Fibroblast of lung (primary cell): ENCODE results near the gene PRSS23. TPM values are rescaled to one million over a fixed set of nuclear protein-coding genes. Genes with fewer than 3 reads are reported as not detected.

Source experiments
- DNase-seq, 2 donors: peaks; one replicate each; pipeline versions ENCODE4 v3.0.0 to v3.0.0-alpha.2; 2010; ENCODE audit warnings: low read depth in 2 of 2
- H2AFZ ChIP-seq: 2 replicates; pipeline ENCODE4 v1.5.1; 2012; ENCODE audit warnings: low read length, control low read depth, inconsistent platforms
- H3K27ac ChIP-seq: 2 replicates; pipeline ENCODE4 v1.5.1; 2011; ENCODE audit warnings: low read length, control low read depth; ENCODE audit not compliant: insufficient read depth
- H3K27me3 ChIP-seq: 2 replicates; pipeline ENCODE4 v1.5.1; 2011; ENCODE audit warnings: mild to moderate bottlenecking, low read length; ENCODE audit not compliant: control insufficient read depth, insufficient read depth
- H3K36me3 ChIP-seq: 2 replicates; pipeline ENCODE4 v1.5.1; 2011; ENCODE audit warnings: low read length; ENCODE audit not compliant: control insufficient read depth, insufficient read depth
- H3K4me1 ChIP-seq: 2 replicates; pipeline ENCODE4 v1.5.1; 2011; ENCODE audit warnings: low read length; ENCODE audit not compliant: control insufficient read depth, insufficient read depth; ENCODE audit errors: extremely low read depth
- H3K4me2 ChIP-seq: 2 replicates; pipeline ENCODE4 v1.5.1; 2011; ENCODE audit warnings: low read length, control low read depth; ENCODE audit not compliant: insufficient read depth; ENCODE audit errors: extremely low read depth
- H3K4me3 ChIP-seq, 4 experiments: fragments of 200-600 bp in 1 of 4; sonication (generic) in 1 of 4; replicated peaks in 1 of 4; 2 replicates each; pipeline ENCODE4 v1.5.1; 2011 to 2016; ENCODE audit warnings: low read length in 4 of 4, low read depth in 3 of 4, mild to moderate bottlenecking in 3 of 4, control low read depth in 2 of 4, inconsistent platforms in 1 of 4, mixed read lengths in 1 of 4; ENCODE audit not compliant: insufficient read depth in 1 of 4; ENCODE audit errors: control extremely low read depth in 1 of 4
- H3K79me2 ChIP-seq: 2 replicates; pipeline ENCODE4 v1.5.1; 2012; ENCODE audit warnings: mild to moderate bottlenecking, low read length, inconsistent platforms; ENCODE audit not compliant: control insufficient read depth, insufficient read depth
- H3K9ac ChIP-seq: 2 replicates; pipeline ENCODE4 v1.5.1; 2011; ENCODE audit warnings: mild to moderate bottlenecking, low read length, control low read depth; ENCODE audit not compliant: insufficient read depth
- H3K9me3 ChIP-seq: 2 replicates; pipeline ENCODE4 v1.5.1; 2012; ENCODE audit warnings: low read depth, low read length; ENCODE audit not compliant: control insufficient read depth, insufficient read depth
- H4K20me1 ChIP-seq: 2 replicates; pipeline ENCODE4 v1.5.1; 2011; ENCODE audit warnings: low read length; ENCODE audit not compliant: control insufficient read depth, insufficient read depth; ENCODE audit errors: extremely low read depth
- EZH2 ChIP-seq: IDR thresholded peaks from 2 replicates; pipeline ENCODE4 v1.5.1; 2012; ENCODE audit warnings: low read length, control low read depth, mild to moderate bottlenecking; ENCODE audit errors: missing control alignments
- polyA plus RNA-seq, 2 donors: library from polyadenylated mRNA; depleted of rRNA in 1 of 2; stranded (reverse) in 1 of 2; unstranded in 1 of 2; fragments of >200 nt; gene quantifications; 2 replicates each; pipeline ENCODE4 v1.2.1, GENCODE V29; 2011 to 2012; ENCODE audit warnings: missing spikeins in 1 of 2
- total RNA-seq: library from RNA; depleted of rRNA; stranded (reverse); fragments of >200 nt; gene quantifications from 2 replicates; pipeline ENCODE4 v1.2.1, GENCODE V29; 2014
- TF ChIP-seq, protein P1 (sequence below), 2 donors: IDR thresholded peaks in 1 of 2; conservative IDR thresholded peaks in 1 of 2; 1 replicate in 1 of 2; 2 replicates in 1 of 2; pipeline ENCODE4 v1.5.1; 2011 to 2012; ENCODE audit warnings: low read length in 2 of 2, control low read depth in 1 of 2, inconsistent platforms in 1 of 2, low read depth in 1 of 2, mild to moderate bottlenecking in 1 of 2

PRSS23 gene
- total and polyA plus RNA-seq, 2 donors (not counting 1 experiment from before 2014, with no cell fraction given): 141 to 151 TPM

DNA sequence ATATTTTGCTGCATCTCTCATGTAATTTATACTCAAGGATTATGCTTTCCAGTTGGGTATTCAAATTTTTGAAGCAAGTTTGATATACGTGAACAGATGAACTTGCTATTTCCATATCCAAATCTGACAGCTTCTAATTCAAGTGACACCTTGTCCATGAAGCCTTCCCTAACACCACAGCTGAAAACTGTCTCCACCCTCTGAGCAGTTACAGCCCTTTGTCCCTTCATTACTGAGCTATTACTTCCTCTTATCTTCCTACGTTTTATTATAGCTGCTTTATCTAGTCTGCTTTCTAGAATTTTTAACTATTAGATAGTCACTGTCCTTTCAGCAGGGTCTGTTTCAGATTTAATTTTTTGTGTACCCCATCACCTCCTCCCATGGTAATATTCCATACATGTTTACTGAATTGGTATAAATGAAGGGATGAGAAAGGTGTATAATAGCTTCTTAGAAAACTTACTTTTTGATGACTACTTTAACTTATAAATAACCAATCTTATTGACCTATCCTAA is 13.3 kb upstream of the PRSS23 start:
- Histone ChIP-seq H3K9ac (no peak overlapping the region), H3K79me2 (no peaks in the 10 kb centered on the region), H3K4me1 (no peaks in the 10 kb centered on the region), H3K4me3 (no peak overlapping the region), H3K4me2 (no peak overlapping the region), H3K27me3 (no peaks in the 10 kb centered on the region), H2AFZ (no peak overlapping the region), H3K36me3 (no peaks in the 10 kb centered on the region), H3K27ac (no peak overlapping the region), H4K20me1 (no peaks in the 10 kb centered on the region), H3K9me3 (no peaks in the 10 kb centered on the region)
- TF ChIP-seq, protein P1, sequence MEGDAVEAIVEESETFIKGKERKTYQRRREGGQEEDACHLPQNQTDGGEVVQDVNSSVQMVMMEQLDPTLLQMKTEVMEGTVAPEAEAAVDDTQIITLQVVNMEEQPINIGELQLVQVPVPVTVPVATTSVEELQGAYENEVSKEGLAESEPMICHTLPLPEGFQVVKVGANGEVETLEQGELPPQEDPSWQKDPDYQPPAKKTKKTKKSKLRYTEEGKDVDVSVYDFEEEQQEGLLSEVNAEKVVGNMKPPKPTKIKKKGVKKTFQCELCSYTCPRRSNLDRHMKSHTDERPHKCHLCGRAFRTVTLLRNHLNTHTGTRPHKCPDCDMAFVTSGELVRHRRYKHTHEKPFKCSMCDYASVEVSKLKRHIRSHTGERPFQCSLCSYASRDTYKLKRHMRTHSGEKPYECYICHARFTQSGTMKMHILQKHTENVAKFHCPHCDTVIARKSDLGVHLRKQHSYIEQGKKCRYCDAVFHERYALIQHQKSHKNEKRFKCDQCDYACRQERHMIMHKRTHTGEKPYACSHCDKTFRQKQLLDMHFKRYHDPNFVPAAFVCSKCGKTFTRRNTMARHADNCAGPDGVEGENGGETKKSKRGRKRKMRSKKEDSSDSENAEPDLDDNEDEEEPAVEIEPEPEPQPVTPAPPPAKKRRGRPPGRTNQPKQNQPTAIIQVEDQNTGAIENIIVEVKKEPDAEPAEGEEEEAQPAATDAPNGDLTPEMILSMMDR (conservative IDR thresholded peaks at IDR 0.05 in 1 of 2, IDR thresholded peaks at IDR 0.05 in 1 of 2; ENCODE audit: low read depth in 1 of 2, low read length in 2 of 2): no peak
- no peak for TF ChIP-seq EZH2
- DNase-seq: no peak

DNA sequence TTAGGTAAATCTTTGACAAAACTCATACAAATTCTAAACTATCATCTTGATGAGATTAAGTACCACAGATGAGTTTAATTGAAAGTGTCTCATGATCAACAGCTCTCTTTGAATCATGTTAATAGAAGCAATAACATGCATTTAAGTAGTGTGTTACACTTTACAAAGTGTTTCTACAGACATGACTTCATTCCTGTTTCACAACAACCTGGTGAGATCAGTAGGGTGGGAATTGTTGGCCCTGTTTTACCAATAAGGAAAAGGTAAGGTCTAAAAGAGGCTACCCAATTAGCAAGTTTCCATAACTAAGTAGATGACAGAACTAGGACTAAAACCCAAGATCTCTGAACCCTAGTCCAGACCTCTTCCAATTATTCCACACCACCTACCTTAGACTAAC is 12.7 kb upstream of the PRSS23 start:
- H4K20me1 ChIP-seq: no peaks in the 10 kb centered on the region
- no peak overlapping the region for H3K4me3 ChIP-seq
- H3K9ac ChIP-seq: no peak overlapping the region
- H2AFZ ChIP-seq: no peak overlapping the region
- TF ChIP-seq, protein P1 (conservative IDR thresholded peaks at IDR 0.05 in 1 of 2, IDR thresholded peaks at IDR 0.05 in 1 of 2; ENCODE audit: low read depth in 1 of 2, low read length in 2 of 2): no peak
- no peak for TF ChIP-seq EZH2
- DNase-seq: no peak
- H3K79me2 ChIP-seq: no peaks in the 10 kb centered on the region
- no peaks in the 10 kb centered on the region for H3K36me3 ChIP-seq
- no peak overlapping the region for H3K27ac ChIP-seq
- H3K27me3 ChIP-seq: no peaks in the 10 kb centered on the region
- H3K4me2 ChIP-seq: no peak overlapping the region
- H3K4me1 ChIP-seq: no peaks in the 10 kb centered on the region
- no peaks in the 10 kb centered on the region for H3K9me3 ChIP-seq

DNA sequence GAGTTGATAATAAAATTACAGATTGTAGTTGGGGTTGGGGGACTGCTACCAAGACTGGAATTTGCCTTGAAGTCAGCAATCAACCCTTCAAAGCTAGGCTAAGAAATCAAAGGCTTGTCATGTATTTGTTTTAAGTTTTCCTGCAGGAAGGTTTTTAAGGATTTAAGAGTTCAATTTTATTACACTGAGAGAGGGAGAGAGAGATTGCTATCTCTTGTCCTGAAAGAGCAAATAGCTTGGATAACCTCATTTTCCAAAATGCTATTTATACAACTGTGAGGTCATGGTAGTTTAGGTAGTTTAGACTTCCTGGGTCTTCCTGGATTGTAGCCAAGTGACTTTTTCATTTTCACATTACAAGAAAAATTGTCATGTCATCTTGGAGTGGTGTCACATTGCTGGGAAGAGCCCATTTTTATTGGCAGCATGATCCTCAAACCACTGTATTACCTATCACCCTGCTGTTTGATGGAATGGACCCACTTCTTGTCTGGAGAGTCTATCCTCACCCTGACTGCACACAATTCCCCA is 10.1 kb upstream of the PRSS23 start:
- Histone ChIP-seq H3K9me3 (no peaks in the 10 kb centered on the region), H2AFZ (no peak overlapping the region)

More for the DNA sequence above, 10.1 kb upstream of the PRSS23 start:
- no peak overlapping the region for H3K27ac ChIP-seq
- H3K79me2 ChIP-seq: no peaks in the 10 kb centered on the region
- no peak for TF ChIP-seq EZH2
- TF ChIP-seq, protein P1 (conservative IDR thresholded peaks at IDR 0.05 in 1 of 2, IDR thresholded peaks at IDR 0.05 in 1 of 2; ENCODE audit: low read depth in 1 of 2, low read length in 2 of 2): no peak
- H3K27me3 ChIP-seq: no peaks in the 10 kb centered on the region
- no peaks in the 10 kb centered on the region for H4K20me1 ChIP-seq
- no peak overlapping the region for H3K4me2 ChIP-seq
- no peak overlapping the region for H3K9ac ChIP-seq
- no peaks in the 10 kb centered on the region for H3K36me3 ChIP-seq
- no peak for DNase-seq
- H3K4me1 ChIP-seq: no peaks in the 10 kb centered on the region
- no peak overlapping the region for H3K4me3 ChIP-seq
